SK-N-SH treated with all-trans-retinoic acid at 6 μM for 48 hours (cell line): ENCODE data around the gene LMNTD2.

Source experiments
- ATAC-seq: fragments of 200-7000 bp; cut with Tn5 transposase; 3 replicates; pipeline ENCODE4 v1.9.1; 2020; ENCODE audit warnings: mild to moderate bottlenecking, moderate library complexity
- ARNTL ChIP-seq: fragments of 450-650 bp; formaldehyde crosslinking; IDR thresholded peaks from 2 replicates; pipeline ENCODE4 v1.5.0; 2020; ENCODE audit warnings: low read depth, mild to moderate bottlenecking, moderate library complexity, borderline replicate concordance
- BACH2 ChIP-seq: fragments of 250-450 bp; sonication (Bioruptor Pico); IDR thresholded peaks from 2 replicates; pipeline ENCODE4 v1.9.0; 2021; ENCODE audit warnings: mild to moderate bottlenecking, borderline replicate concordance
- CSDC2 ChIP-seq: fragments of 250-450 bp; sonication (Bioruptor Pico); IDR thresholded peaks from 2 replicates; pipeline ENCODE4 v1.5.0; 2020; ENCODE audit warnings: mild to moderate bottlenecking, moderate library complexity
- CSRNP3 ChIP-seq: fragments of 250-450 bp; sonication (Bioruptor Pico); IDR thresholded peaks from 2 replicates; pipeline ENCODE4 v1.5.1; 2021; ENCODE audit warnings: mild to moderate bottlenecking, moderate library complexity
- POU6F1 ChIP-seq: fragments of 250-450 bp; sonication (Bioruptor Pico); IDR thresholded peaks from 2 replicates; pipeline ENCODE4 v1.8.0; 2021; ENCODE audit warnings: low read depth, mild to moderate bottlenecking, moderate library complexity, borderline replicate concordance
- ZFP3 ChIP-seq: fragments of 250-450 bp; sonication (Bioruptor Pico); IDR thresholded peaks from 2 replicates; pipeline ENCODE4 v1.5.0; 2020; ENCODE audit warnings: mild to moderate bottlenecking, moderate library complexity

Gene LMNTD2

GRCh38 chr11:504994-505344, 55.6 kb downstream of the LMNTD2 start:
- TF ChIP-seq ZFP3 (CRISPR knock-in tag) (no peak), POU6F1 (CRISPR knock-in tag) (no peak), BACH2 (CRISPR knock-in tag) (no peak), ARNTL (CRISPR knock-in tag) (no peak), CSDC2 (CRISPR knock-in tag) (no peak), CSRNP3 (no peak)
- no peak for ATAC-seq
